ENCODE data around the gene CRYBG2.

CRYBG2 gene

GRCh38 chr1:26363549-26364448 is 9.9 kb upstream of the CRYBG2 start:
- H3K27me3 Mint-ChIP-seq: peaks cover 71% of the 10 kb centered on the region
- no peaks in the 10 kb centered on the region for H3K9me3 Mint-ChIP-seq
- H3K27ac Mint-ChIP-seq: no peak overlapping the region
- H3K36me3 Mint-ChIP-seq (ENCODE audit: low read depth): no peaks in the 10 kb centered on the region
- no peak overlapping the region for H3K4me3 Mint-ChIP-seq
- H3K4me1 Mint-ChIP-seq (ENCODE audit: low read depth): peaks cover 20% of the 10 kb centered on the region
- intact Hi-C loops (cut with micrococcal nuclease): no loop called here

- H3K27me3 Mint-ChIP-seq: peaks cover 84% of the 10 kb centered on the region
- H3K36me3 Mint-ChIP-seq (ENCODE audit: low read depth): no peaks in the 10 kb centered on the region
- H3K4me1 Mint-ChIP-seq (ENCODE audit: low read depth): peaks cover 20% of the 10 kb centered on the region
- intact Hi-C loops (cut with micrococcal nuclease): no loop called here
- H3K27ac Mint-ChIP-seq: no peak overlapping the region
- no peaks in the 10 kb centered on the region for H3K9me3 Mint-ChIP-seq
- no peak overlapping the region for H3K4me3 Mint-ChIP-seq
Observed at GRCh38 chr1:26362331-26362730, 8.4 kb upstream of the CRYBG2 start.

GRCh38 chr1:26361605-26362122 is 7.7 kb upstream of the CRYBG2 start:
- peaks cover 20% of the 10 kb centered on the region for H3K4me1 Mint-ChIP-seq (ENCODE audit: low read depth)
- no peak overlapping the region for H3K4me3 Mint-ChIP-seq

GRCh38 chr1:26360807-26361604 is 7.1 kb upstream of the CRYBG2 start:
- intact Hi-C loops (cut with micrococcal nuclease): no loop called here
- Mint-ChIP-seq H3K27me3 (peaks cover 79% of the 10 kb centered on the region), H3K36me3 (ENCODE audit: low read depth) (no peaks in the 10 kb centered on the region), H3K27ac (no peak overlapping the region), H3K4me1 (ENCODE audit: low read depth) (peaks cover 20% of the 10 kb centered on the region), H3K4me3 (no peak overlapping the region), H3K9me3 (no peaks in the 10 kb centered on the region)

More at GRCh38 chr1:26361605-26362122, 7.7 kb upstream of the CRYBG2 start:
- no peaks in the 10 kb centered on the region for H3K9me3 Mint-ChIP-seq
- peaks cover 84% of the 10 kb centered on the region for H3K27me3 Mint-ChIP-seq
- intact Hi-C loops (cut with micrococcal nuclease): no loop called here
- H3K36me3 Mint-ChIP-seq (ENCODE audit: low read depth): no peaks in the 10 kb centered on the region
- no peak overlapping the region for H3K27ac Mint-ChIP-seq

GRCh38 chr1:26359981-26360806 is 6.3 kb upstream of the CRYBG2 start:
- Mint-ChIP-seq H3K36me3 (ENCODE audit: low read depth) (no peaks in the 10 kb centered on the region), H3K4me1 (ENCODE audit: low read depth) (peaks cover 19% of the 10 kb centered on the region), H3K27me3 (peaks cover 76% of the 10 kb centered on the region), H3K4me3 (peak overlapping the region; percentile 37), H3K27ac (no peak overlapping the region), H3K9me3 (no peaks in the 10 kb centered on the region)
- intact Hi-C loops (cut with micrococcal nuclease): no loop called here

- Mint-ChIP-seq H3K27me3 (peaks cover 63% of the 10 kb centered on the region), H3K4me1 (ENCODE audit: low read depth) (peaks cover 16% of the 10 kb centered on the region), H3K4me3 (no peak overlapping the region), H3K27ac (no peak overlapping the region), H3K36me3 (ENCODE audit: low read depth) (no peaks in the 10 kb centered on the region), H3K9me3 (no peaks in the 10 kb centered on the region)
- intact Hi-C loops (cut with micrococcal nuclease): no loop called here
Observed at GRCh38 chr1:26358411-26359384, 4.8 kb upstream of the CRYBG2 start.

GRCh38 chr1:26357121-26357602 is 3.2 kb upstream of the CRYBG2 start:
- Mint-ChIP-seq H3K36me3 (ENCODE audit: low read depth) (no peaks in the 10 kb centered on the region), H3K4me3 (no peak overlapping the region), H3K4me1 (ENCODE audit: low read depth) (peaks cover 16% of the 10 kb centered on the region), H3K9me3 (no peaks in the 10 kb centered on the region), H3K27ac (no peak overlapping the region), H3K27me3 (peaks cover 54% of the 10 kb centered on the region)
- intact Hi-C loops (cut with micrococcal nuclease): no loop called here

GRCh38 chr1:26356106-26356505 is 2.2 kb upstream of the CRYBG2 start:
- intact Hi-C loops (cut with micrococcal nuclease): no loop called here
- Mint-ChIP-seq H3K27me3 (peaks cover 44% of the 10 kb centered on the region), H3K36me3 (ENCODE audit: low read depth) (no peaks in the 10 kb centered on the region), H3K9me3 (no peaks in the 10 kb centered on the region), H3K4me3 (no peak overlapping the region), H3K4me1 (ENCODE audit: low read depth) (peaks cover 16% of the 10 kb centered on the region), H3K27ac (no peak overlapping the region)

GRCh38 chr1:26354972-26355371 is 1.0 kb upstream of the CRYBG2 start:
- Mint-ChIP-seq H3K36me3 (ENCODE audit: low read depth) (no peaks in the 10 kb centered on the region), H3K4me3 (no peak overlapping the region), H3K27ac (no peak overlapping the region), H3K27me3 (peaks cover 32% of the 10 kb centered on the region), H3K4me1 (ENCODE audit: low read depth) (peaks cover 5% of the 10 kb centered on the region), H3K9me3 (no peaks in the 10 kb centered on the region)
- intact Hi-C loops (cut with micrococcal nuclease): no loop called here

GRCh38 chr1:26353210-26353859 is 595 bp downstream of the CRYBG2 start:
- Mint-ChIP-seq H3K27ac (no peak overlapping the region), H3K4me1 (ENCODE audit: low read depth) (no peaks in the 10 kb centered on the region), H3K36me3 (ENCODE audit: low read depth) (no peaks in the 10 kb centered on the region), H3K9me3 (no peaks in the 10 kb centered on the region), H3K27me3 (peaks cover 17% of the 10 kb centered on the region), H3K4me3 (no peak overlapping the region)
- intact Hi-C loops (cut with micrococcal nuclease): no loop called here

- Mint-ChIP-seq H3K36me3 (ENCODE audit: low read depth) (no peaks in the 10 kb centered on the region), H3K4me1 (ENCODE audit: low read depth) (no peaks in the 10 kb centered on the region), H3K4me3 (no peak overlapping the region), H3K9me3 (no peaks in the 10 kb centered on the region), H3K27ac (no peak overlapping the region), H3K27me3 (peaks cover 10% of the 10 kb centered on the region)
- intact Hi-C loops (cut with micrococcal nuclease): no loop called here
Observed at GRCh38 chr1:26352338-26352679, 1.6 kb downstream of the CRYBG2 start.

- Mint-ChIP-seq H3K4me3 (no peak overlapping the region), H3K4me1 (ENCODE audit: low read depth) (peaks cover under 1% of the 10 kb centered on the region), H3K27me3 (peaks cover 8% of the 10 kb centered on the region), H3K27ac (no peak overlapping the region), H3K36me3 (ENCODE audit: low read depth) (no peaks in the 10 kb centered on the region), H3K9me3 (no peaks in the 10 kb centered on the region)
- intact Hi-C loops (cut with micrococcal nuclease): no loop called here
Observed at GRCh38 chr1:26351590-26352337, 2.2 kb downstream of the CRYBG2 start.
